Testis (tissue), 3 donors: ENCODE results near the gene HHIPL1. TPM values are rescaled to one million over a fixed set of nuclear protein-coding genes. Genes with fewer than 3 reads are reported as not detected.

ENCODE experiments used
- DNase-seq: peaks from one replicate; pipeline ENCODE4 v3.0.0-alpha.2; 2019
- H3K27ac ChIP-seq, 2 donors: fragments of 200-600 bp; sonication (generic); one replicate each; pipeline ENCODE4 v1.5.1; 2019
- H3K27me3 ChIP-seq: fragments of 200-600 bp; sonication (generic); one replicate; pipeline ENCODE4 v1.5.1; 2019
- H3K36me3 ChIP-seq: fragments of 200-600 bp; sonication (generic); one replicate; pipeline ENCODE4 v1.5.1; 2017; ENCODE audit warnings: low read depth; ENCODE audit errors: missing control alignments
- H3K4me1 ChIP-seq: fragments of 200-600 bp; sonication (generic); one replicate; pipeline ENCODE4 v1.5.1; 2019
- H3K4me3 ChIP-seq, 2 donors: fragments of 200-600 bp; sonication (generic); one replicate each; pipeline ENCODE4 v1.5.1; 2017 to 2019
- H3K9me3 ChIP-seq: fragments of 200-600 bp; sonication (generic); one replicate; pipeline ENCODE4 v1.5.1; 2017
- CTCF ChIP-seq, 3 experiments: fragments of 450-650 bp in 2 of 3; fragments of 200-600 bp in 1 of 3; sonication (generic) in 1 of 3; IDR thresholded peaks; one replicate each; pipeline ENCODE4 v1.5.1; 2016 to 2019; ENCODE audit warnings: antibody characterized with exemption in 3 of 3, mild to moderate bottlenecking in 2 of 3, moderate library complexity in 1 of 3
- POLR2A ChIP-seq: fragments of 450-650 bp; IDR thresholded peaks from one replicate; pipeline ENCODE4 v1.6.1; 2017; ENCODE audit warnings: antibody characterized with exemption, mild to moderate bottlenecking, moderate library complexity
- WGBS, 2 donors: methylation state at CpG; one replicate each; pipeline ENCODE4 v1.1.5; 2018; 5-methylcytosine and 5-hydroxymethylcytosine counted together
- intact Hi-C: fragments of 100-400 bp; cut with DNase I; formaldehyde crosslinking; loops from one replicate; pipeline ENCODE4 v1.15.1; 2023; ENCODE audit warnings: low total_unique reads
- polyA plus RNA-seq: library from polyadenylated mRNA; stranded (reverse); fragments of 350-450 nt; fragmentation: Illumina TruSeq; extraction: RNeasy Lipid Tissue Mini Kit (QIAGEN cat#74804); gene quantifications from one replicate; pipeline ENCODE4 v1.2.3, GENCODE V29; 2014; ENCODE audit warnings: low read depth, low replicate concordance; ENCODE audit not compliant: insufficient read depth
- total RNA-seq, 2 donors: library from RNA; depleted of rRNA; stranded (reverse); fragments of >200 nt; gene quantifications; one replicate each; pipeline ENCODE4 v1.2.3, GENCODE V29; 2016

Gene HHIPL1
- total and polyA plus RNA-seq, 3 donors from 2014 or later: 1.0 to 3.9 (median 2.7) TPM

GRCh38 chr14:99699861-99700260, 54.9 kb downstream of the HHIPL1 start:
- intact Hi-C loops: no loop called here
- 95% methylated on average over 12 to 16 of the region's 16 CpGs for WGBS, 2 donors
- Histone ChIP-seq H3K9me3 (no peaks in the 10 kb centered on the region), H3K4me1 (no peaks in the 10 kb centered on the region), H3K4me3 (no peak overlapping the region), H3K27me3 (no peaks in the 10 kb centered on the region), H3K36me3 (no peaks in the 10 kb centered on the region), H3K27ac (no peak overlapping the region)
- TF ChIP-seq POLR2A (no peak), CTCF (IDR thresholded peaks at IDR 0.05) (no peak)
- no peak for DNase-seq

- no peaks in the 10 kb centered on the region for H3K9me3 ChIP-seq
- no peak for TF ChIP-seq CTCF (IDR thresholded peaks at IDR 0.05)
- H3K4me3 ChIP-seq: no peak overlapping the region
- no peaks in the 10 kb centered on the region for H3K27me3 ChIP-seq
- no peaks in the 10 kb centered on the region for H3K36me3 ChIP-seq
- H3K27ac ChIP-seq: no peak overlapping the region
- 94 to 98% methylated on average over 6 of the region's 6 CpGs for WGBS, 2 donors
- no peaks in the 10 kb centered on the region for H3K4me1 ChIP-seq
- DNase-seq: no peak
- intact Hi-C loops: no loop called here
Measured at GRCh38 chr14:99700379-99700778, 55.5 kb downstream of the HHIPL1 start.

DNA sequence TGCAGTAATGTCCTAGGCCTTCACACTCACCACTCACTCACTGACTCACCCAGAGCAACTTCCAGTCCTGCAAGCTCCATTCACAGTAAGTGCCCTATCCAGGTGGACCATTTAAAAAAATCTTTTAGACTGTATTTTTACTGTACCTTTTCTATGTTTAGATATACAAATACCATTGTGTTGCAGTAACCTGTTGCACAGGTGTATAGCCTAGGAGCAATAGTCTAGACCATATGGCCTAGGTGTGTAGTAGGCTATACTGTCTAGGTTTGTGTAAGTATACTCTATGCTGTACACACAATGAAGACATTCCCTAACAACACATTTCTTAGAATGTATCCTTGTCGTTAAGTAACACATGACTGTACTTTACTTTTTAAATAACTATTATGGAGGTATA, 56.3 kb downstream of the HHIPL1 start:
- 93 to 95% methylated on average over 1 of the region's 1 CpG for WGBS, 2 donors
- H3K4me3 ChIP-seq: no peak overlapping the region
- DNase-seq: no peak
- H3K27ac ChIP-seq: no peak overlapping the region
- no peaks in the 10 kb centered on the region for H3K36me3 ChIP-seq
- no peaks in the 10 kb centered on the region for H3K27me3 ChIP-seq
- no peaks in the 10 kb centered on the region for H3K4me1 ChIP-seq
- H3K9me3 ChIP-seq: no peaks in the 10 kb centered on the region
- intact Hi-C loops: no loop called here
- TF ChIP-seq CTCF (IDR thresholded peaks at IDR 0.05): no peak

- Histone ChIP-seq H3K9me3 (no peaks in the 10 kb centered on the region), H3K4me3 (no peak overlapping the region), H3K27me3 (no peaks in the 10 kb centered on the region), H3K36me3 (no peaks in the 10 kb centered on the region), H3K4me1 (no peaks in the 10 kb centered on the region), H3K27ac (no peak overlapping the region)
- TF ChIP-seq CTCF (IDR thresholded peaks at IDR 0.05) (no peak), POLR2A (no peak)
- intact Hi-C loops: no loop called here
- DNase-seq: no peak
Measured at GRCh38 chr14:99702115-99702514, 57.2 kb downstream of the HHIPL1 start.

DNA sequence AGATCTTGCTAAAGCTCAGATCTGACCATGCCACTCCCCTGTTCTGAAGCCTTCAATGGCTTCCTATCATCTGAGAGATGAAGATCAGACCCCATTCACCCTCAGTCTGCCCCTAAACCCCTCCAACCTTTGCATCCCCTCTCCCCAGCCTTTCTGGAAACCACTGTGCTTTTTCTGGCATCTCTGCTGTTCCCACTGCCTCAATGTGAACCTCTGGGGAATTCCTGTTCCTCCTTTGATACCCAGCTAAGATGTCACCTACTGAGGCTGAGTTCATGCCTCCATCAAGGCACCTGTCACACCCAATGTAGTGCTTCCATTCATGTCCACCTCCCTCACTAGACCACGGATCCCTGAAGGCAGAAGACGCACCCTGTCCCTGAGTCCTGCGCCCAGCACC, 58.5 kb downstream of the HHIPL1 start:
- no peak for TF ChIP-seq CTCF (IDR thresholded peaks at IDR 0.05)
- no peak for TF ChIP-seq POLR2A
- Histone ChIP-seq H3K27me3 (no peaks in the 10 kb centered on the region), H3K4me3 (no peak overlapping the region), H3K4me1 (no peaks in the 10 kb centered on the region), H3K27ac (no peak overlapping the region), H3K36me3 (no peaks in the 10 kb centered on the region), H3K9me3 (no peaks in the 10 kb centered on the region)
- intact Hi-C loops: no loop called here
- no peak for DNase-seq
- WGBS, 2 donors: 93 to 96% methylated on average over 3 of the region's 3 CpGs
